Spleen (tissue), 7 donors: ENCODE measurements around the gene RIC8B.
A peak's percentile ranks its signal among the peaks of the same experiment; 100 is the strongest.

Source experiments
- POLR2A ChIP-seq, 3 donors: fragments of 450-650 bp; IDR thresholded peaks; one replicate each; pipeline ENCODE4 v1.5.1; 2017; ENCODE audit warnings: antibody characterized with exemption in 3 of 3, mild to moderate bottlenecking in 1 of 3
- POLR2AphosphoS5 ChIP-seq, 3 donors: sonication (generic); formaldehyde crosslinking; IDR thresholded peaks; one replicate each; pipeline ENCODE4 v1.5.1; 2017; ENCODE audit warnings: antibody characterized with exemption in 3 of 3
- TF ChIP-seq, protein P1 (sequence below), 11 experiments: fragments of 200-600 bp in 7 of 11; fragments of 450-650 bp in 4 of 11; sonication (generic) in 4 of 11; IDR thresholded peaks in 8 of 11; conservative IDR thresholded peaks in 3 of 11; 1 replicate in 7 of 11; 2 replicates in 4 of 11; pipeline versions ENCODE4 v1.4.0 to v1.8.0; 2016 to 2021; ENCODE audit warnings: antibody characterized with exemption in 11 of 11, inconsistent platforms in 4 of 11, mild to moderate bottlenecking in 1 of 11
- donor health status: DM: no; HTN: no; CAD: no; lungs with moderate emphysema.
- donor health status: DM: no; HTN: no; CAD: no.
- donor health status: DM: no; HTN: no; CAD: no.

DNA sequence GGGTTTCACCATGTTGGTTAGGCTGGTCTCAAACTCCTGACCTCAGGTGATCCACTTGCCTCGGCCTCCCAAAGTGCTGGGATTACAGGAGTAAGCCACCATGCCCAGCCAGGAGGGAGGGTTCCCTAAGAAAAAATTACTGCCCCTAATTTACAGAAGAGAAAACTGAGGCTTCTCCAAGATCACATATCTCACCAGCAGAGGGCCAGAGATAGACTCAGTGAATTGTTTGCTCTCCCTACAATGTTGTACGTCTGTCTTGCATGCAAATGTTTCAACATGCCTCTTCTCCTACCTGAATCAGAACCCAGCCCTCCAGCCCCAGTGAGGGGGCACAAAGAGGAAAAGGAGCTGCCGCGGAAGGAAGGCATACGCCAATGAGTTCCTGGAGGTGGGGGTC, 132.9 kb downstream of the RIC8B start:
- TF ChIP-seq POLR2A (IDR thresholded peaks at IDR 0.05) (no peak), POLR2AphosphoS5 (IDR thresholded peaks at IDR 0.05) (no peak)
- TF ChIP-seq, protein P1, sequence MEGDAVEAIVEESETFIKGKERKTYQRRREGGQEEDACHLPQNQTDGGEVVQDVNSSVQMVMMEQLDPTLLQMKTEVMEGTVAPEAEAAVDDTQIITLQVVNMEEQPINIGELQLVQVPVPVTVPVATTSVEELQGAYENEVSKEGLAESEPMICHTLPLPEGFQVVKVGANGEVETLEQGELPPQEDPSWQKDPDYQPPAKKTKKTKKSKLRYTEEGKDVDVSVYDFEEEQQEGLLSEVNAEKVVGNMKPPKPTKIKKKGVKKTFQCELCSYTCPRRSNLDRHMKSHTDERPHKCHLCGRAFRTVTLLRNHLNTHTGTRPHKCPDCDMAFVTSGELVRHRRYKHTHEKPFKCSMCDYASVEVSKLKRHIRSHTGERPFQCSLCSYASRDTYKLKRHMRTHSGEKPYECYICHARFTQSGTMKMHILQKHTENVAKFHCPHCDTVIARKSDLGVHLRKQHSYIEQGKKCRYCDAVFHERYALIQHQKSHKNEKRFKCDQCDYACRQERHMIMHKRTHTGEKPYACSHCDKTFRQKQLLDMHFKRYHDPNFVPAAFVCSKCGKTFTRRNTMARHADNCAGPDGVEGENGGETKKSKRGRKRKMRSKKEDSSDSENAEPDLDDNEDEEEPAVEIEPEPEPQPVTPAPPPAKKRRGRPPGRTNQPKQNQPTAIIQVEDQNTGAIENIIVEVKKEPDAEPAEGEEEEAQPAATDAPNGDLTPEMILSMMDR (IDR thresholded peaks at IDR 0.05 in 8 of 11, conservative IDR thresholded peaks at IDR 0.05 in 3 of 11), result peak in 2 of 11 experiments; percentile 14 to 25
